Ammon's horn (tissue), 1 donor: ENCODE measurements around the gene TARM1.
"Not testable (repeated sequence)": the region's sequence is repeated elsewhere in the genome, so short reads cannot be mapped to it uniquely, and the experiment has no call there.

Experiments
- DNase-seq: peaks from one replicate; pipeline ENCODE4 v3.0.0-alpha.2; 2016; ENCODE audit warnings: low spot score

TARM1 gene

DNA sequence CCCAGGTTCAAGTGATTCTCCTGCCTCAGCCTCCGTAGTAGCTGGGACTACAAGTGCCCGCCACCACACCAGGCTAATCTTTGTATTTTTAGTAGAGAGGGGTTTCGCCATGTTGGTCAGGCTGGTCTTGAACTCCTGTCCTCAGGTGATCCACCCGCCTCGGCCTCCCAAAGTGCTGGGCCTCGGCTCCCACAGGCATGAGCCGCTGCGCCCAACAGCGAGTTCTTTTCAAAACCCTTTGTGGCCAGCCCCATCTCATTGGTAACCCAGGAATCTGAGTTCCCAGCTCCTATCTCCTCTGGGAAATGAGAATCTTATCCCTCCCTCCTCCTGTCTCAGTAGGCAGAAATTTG, 18.7 kb upstream of the TARM1 start:
- not testable (repeated sequence) for DNase-seq

DNA sequence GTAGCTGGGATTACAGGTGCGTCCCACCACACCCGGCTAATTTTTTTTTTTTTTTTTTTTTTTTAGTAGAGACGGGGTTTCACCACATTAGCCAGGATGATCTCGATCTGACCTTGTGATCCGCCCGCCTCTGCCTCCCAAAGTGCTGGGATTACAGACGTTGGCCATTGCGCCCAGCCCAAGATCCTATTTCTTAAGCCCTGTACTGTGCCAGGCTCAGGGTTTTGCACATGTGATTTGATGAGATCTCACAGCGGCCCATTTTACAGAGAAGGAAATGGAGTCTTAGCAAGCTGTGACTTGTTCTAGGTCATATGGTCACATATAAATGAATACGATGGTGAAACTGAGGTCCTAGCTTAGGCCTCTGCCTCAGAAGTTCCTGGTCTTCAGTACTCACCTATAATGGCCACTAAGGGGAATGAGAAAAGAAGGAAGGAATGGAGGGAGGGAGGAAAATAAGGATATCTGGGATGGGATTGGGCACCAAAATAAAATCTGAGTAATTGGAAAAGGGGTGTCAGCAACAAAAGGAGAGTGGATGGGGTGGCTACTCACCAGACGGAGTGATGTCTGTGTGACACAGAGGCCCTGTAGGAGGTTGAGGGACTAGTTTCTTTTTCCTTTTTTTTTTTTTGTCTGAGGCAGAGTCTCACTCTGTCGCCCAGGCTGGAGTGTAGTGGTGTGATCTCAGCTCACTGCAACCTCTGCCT, 18.2 kb upstream of the TARM1 start:
- no peak for DNase-seq

DNA sequence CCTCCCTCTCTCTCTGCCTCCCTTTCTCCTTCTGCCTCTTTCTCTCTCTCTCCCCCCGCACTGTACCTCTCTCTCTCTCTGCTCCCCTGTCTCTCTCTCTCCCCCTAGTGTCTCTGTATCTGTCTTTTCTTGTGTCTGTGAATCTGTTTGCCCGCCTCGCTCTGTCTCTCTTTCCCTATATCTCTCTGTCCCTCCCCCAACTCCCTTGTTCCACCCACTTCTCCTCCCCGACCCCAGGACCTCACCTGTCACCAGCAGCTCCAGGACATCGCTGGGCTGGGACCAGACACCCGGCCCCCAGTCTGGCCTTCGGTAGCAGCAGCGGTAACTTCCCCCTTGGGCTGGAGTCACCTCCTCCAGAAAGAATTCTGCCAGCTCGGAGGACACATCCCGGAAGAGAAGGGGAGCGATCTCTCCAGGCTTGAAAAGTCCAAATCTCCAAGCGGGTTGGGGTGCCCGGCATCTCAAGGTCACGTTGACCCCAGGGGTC, 15.5 kb upstream of the TARM1 start:
- DNase-seq = no peak

DNA sequence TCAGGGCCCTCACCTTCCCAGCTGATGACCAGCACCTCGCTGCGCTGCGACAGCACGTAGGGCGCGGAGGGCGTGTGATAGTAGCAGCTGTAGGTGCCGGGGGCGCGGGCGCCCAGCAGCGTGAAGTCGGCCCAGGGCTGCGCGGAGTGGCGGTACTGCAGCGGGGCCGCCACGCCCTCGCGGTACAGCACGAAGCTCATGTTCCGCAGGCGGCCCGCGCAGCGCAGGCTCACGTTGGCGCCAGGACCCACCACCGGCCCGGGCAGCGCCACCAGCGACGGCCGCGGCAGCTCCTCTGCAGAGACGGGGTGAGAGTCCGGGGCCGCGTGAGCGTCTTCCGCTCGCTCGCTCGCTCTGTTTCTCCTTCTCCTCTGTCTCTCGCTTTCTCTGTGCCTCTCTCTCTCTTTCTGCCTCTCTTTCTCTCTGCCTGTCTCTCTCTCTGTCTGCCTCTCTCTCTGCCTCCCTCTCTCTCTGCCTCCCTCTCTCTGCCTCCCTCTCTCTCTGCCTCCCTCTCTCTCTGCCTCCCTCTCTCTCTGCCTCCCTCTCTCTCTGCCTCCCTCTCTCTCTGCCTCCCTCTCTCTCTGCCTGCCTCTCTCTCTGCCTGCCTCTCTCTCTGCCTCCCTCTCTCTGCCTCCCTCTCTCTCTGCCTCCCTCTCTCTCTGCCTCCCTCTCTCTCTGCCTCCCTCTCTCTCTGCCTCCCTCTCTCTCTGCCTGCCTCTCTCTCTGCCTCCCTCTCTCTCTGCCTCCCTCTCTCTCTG, 14.9 kb upstream of the TARM1 start:
- DNase-seq = not testable (repeated sequence)

DNA sequence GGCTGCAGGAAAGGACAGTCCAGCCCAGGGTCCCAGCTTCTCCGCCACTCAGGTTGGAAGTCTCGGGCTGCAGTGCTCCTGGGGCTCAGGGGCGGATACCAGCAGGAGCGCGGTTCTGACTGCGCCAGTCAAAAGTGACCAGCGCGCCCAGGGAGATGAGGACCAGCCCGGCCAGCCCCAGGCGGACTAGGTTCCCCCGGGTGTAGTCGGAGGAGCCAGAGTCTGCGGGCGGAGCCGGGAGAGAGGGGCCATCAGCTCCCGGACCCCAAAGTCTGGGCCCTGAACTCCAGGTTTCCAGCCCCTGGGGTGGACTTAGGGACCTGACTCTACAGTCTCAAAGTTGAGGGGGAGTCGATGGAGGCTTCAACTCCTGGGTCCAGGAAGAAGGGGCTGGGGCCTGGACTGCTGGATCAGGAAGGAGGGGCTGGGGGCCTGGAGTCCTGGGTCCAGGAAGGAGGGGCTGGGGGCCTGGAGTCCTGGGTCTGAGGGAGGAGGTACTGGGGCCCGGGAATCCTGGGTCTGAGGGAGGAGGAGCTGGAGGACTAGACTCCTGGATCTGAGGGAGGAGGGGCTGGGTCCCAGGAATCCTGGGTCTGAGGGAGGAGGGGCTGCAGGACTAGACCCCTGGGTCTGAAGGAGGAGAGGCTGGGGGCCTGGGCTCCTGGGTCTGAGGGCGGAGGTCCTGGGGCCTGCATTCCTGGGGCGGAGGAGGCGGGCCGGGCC, 14.1 kb upstream of the TARM1 start:
- DNase-seq = no peak

DNA sequence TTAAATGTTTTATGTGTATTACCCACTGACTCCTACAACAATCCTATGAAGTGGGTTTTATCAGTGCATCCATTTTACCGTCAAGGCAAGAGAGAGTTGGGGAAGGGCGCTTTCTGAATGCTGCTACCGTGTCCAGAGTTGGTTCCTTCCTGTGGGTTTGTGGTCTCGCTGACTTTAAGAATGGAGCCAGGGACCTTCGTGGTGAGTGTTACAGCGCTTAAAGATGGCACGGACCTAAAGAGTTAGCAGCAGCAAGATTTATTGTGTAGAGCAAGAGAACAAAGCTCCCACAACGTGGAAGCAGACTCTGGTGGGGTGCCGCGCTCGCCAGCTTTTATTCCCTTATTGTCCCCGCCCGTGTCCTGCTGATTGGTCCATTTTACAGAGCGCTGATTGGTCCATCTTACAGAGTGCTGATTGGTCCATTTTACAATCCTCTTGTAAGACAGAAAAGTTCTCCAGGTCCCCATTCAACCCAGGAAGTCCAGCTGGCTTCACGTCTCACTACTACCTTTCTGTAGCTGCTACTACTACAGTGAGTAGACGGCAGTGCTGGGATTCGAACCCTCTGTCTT, 13.3 kb upstream of the TARM1 start:
- DNase-seq = no peak

DNA sequence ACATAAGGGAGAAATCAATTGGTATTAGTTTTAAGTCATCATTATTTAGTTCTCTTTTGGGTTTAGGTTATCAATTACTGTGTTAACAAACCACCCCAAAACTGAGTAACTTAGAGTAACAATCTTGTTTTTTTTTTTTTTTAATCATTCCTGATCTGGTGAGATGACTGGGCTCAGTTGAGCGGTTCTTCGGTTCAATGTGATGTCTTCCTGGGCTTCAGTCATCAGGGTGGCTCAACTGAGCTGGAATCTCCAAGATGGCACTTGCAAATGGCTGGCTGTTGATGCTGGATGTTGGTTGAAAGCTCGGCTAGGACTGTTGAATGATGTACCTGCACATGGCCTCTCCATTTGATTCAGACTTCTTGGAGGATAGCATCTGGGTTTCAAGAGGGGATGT, 3.2 kb upstream of the TARM1 start:
- no peak for DNase-seq

DNA sequence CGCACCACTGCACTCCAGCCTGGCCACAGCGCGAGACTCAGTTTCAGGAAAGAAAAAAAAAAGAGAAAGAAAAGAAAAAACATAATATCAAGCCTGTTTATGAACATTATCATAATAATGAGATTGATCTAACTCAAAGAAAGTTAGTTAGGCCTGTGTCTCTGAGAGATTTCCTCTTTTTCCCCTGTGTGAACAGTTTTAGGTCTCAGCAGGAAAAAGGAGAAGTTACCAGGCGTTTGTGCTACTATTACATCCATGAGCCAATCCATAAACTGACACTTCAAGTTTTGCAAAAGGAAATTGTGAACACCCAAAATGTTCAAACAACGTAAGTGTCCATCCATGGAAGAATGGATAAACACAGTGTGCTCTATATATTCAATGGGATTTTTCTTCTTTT, 3.8 kb downstream of the TARM1 start:
- no peak for DNase-seq

DNA sequence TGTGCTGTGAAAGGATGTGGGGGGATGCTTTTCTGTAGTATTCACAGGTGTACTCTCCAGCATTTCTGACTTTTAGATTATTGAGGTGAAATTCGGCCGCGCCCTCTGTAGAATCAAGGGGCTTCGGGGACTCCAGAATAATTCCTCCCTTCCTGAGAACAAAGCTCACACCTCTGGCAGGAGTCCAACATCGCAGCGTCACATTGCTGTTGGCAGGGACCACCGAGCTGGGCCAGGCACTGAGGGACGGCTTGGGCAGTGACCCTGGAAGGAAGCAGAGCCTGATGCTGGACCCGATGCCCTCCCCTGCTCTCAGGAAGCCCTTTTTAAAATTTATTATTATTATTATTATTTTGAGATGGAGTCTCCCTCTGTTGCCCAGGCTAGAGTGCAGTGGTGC, 6.3 kb downstream of the TARM1 start:
- no peak for DNase-seq

DNA sequence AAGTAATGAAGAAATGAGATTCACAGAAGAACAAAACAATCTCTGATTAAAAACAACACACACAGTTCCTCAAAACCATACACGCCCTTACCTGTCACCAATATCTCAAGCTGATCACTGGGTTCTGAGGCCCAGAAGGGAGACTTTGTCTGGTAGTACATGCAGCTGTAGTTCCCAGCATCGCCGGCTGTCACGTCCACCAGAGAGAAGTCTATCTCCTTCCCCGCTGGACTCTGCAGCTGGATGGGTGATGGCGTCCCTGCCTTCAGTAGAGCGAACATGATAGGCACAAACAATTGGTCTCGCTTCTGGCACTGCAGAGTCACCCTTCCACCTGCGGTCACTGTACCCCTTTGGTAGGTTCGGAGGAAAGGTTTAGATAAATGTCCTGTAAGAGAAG, 7.3 kb downstream of the TARM1 start:
- no peak for DNase-seq

DNA sequence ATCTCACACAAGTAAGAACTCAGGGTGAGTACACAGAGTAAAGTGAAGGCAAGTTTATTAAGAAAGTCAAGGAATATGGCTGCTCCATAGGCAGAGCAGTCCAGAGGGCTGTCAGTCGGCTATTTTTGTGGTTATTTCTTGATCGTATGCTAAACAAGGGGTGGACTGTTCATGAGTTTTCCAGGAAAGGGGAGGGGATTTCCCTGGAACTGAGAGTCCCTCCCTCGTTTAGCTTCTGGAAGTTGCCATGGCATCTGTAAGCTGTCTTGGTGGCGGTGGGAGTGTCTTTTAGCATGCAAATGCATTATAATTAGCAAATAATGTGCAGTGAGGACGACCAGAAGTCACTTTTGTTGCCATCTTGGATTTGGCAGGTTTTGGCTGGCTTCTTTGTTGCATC, 11.7 kb downstream of the TARM1 start:
- no peak for DNase-seq

DNA sequence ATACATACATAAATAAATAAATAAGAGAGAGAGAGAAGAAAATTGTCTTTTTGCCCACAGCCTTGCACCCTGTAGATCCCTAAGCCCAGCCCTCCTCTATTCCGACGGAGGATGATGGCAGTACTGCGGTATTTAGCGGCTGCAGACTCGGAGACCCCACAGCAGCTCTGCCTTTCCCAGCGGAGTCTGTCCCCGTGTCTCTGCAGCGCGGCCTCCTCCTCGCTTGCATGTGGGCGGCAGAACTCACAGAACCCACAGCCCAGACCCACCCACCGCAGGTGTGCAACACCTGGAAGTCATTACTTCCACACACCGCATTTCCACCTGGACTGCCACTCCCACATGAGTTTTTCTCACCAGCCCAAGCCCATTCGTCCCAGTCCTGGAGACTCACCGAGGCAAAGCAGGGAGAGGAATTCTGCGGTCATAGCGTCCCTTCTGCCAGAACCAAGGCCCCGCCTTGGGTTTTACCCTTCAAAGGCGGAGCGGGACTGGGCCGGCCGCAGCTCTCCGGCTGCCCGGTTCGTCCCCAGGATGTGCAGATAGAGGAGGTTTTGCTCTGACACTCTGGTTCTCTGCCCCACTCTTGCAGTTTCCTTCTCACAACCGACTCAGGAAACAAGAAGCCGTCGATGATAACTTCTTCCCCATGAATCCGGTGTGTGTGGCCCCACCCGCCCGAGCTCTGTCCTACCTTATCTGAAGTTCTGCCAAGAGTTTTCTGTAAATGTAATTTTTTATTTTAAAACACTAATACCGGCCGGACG, 17.6 kb downstream of the TARM1 start, which contains the start of gene VSTM1:
Gene VSTM1 (minus strand): TSS at position 548 of the 767 bp plus-strand sequence. CDS start 120 bp downstream, at position 428.
- DNase-seq = no peak

DNA sequence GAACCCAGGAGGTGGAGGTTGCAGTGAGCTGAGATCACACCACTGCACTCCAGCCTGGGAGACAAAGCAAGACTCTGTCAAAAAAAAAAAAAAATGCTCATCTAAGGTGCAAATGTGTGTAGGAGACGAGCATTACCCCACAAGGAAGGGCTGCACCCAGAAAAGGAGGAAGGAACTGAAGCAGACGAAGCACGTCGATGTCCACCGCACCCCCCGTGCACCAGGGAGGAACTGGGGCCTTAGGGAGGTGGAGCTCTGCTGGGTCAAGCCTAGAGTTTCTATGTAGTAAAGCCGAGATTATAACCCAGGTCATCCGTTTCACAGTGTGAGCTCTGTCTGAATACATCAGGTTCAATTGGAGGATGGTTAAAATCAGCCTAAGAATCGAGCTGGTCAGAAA, 18.5 kb downstream of the TARM1 start:
- no peak for DNase-seq

DNA sequence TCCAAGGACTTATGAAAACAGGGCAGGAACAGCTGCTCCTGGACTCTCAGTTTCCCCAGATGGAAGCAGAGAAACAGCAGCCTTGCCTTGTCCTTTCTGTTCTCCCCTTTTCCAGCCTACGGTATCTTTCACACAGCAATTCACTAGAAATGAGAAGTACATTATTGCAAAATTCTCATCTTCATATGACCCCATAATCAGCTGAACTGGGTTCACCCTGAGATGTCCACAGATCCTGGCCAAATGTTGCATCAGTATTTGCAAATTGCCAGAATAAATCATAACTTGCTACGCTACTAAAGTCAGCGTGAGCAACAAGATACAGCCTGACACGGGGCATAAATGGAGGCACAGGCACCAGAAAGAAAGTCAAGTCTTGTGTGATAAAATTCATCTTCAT, 33.5 kb downstream of the TARM1 start:
- DNase-seq = no peak

DNA sequence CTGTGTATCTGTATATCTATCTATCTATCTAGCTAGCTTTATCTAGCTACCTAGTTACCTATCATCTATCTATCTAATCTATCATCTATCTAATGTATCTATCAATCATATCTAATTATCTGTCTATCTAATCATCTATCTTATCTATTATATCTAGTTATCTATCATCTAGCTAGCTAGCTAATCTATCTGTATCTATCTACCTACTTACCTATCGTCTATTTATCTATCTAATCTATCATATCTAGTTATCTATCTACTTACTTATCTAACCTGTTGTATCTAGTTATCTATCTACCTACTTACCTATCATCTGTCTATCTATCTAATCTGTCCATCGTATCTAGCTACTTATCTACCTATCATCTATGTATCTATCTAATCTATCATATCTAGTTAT, 35.4 kb downstream of the TARM1 start:
- DNase-seq = no peak

DNA sequence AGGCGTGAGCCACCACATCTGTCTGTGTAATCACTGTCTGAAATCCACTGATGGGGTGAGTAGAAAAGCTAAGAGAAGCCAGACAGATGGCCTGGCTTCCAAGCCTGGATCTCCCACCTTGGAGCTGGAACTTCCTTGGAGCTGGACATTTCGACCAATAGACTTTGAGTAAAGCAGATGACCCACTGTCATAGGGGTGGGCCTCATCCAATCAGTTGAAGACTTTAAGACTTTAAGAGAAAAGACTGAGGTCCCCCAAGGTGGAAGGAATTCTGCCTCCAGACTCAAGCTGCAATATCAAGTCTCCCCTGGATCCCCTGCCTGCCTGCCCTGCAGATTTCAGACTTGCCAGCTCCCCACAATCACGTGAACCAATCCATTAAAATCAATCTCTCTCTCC, 38.2 kb downstream of the TARM1 start:
- DNase-seq = no peak

DNA sequence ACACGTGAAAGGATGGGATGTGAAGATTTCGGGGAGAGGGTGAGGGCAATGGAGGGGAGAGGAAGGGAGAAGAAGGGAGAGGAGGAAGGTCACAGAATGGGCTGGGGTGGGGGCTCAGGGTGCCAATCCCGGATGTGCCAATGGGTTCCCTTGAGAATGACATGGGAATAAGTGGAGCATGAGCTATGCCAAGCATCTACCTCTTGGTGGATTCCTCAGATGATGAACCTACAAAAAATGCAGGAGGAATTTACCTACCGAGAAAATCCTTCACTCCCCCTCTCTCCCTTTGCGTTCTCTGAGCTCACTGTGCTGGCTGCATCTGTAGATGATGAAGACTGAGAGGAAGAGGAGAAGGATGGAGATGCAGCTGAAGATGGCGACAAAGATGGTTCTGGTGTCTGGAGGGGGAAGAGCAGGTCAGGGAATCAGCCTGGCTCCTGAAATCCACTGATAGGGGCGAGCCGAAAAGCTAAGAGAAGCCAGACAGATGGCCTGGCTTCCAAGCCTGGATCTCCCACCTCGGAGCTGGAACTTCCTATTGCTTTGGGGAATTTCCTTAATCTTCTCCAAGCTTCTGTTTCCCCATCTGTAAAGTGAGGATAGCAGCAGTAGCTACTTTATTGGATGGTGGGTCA, 39.1 kb downstream of the TARM1 start:
- DNase-seq = no peak

DNA sequence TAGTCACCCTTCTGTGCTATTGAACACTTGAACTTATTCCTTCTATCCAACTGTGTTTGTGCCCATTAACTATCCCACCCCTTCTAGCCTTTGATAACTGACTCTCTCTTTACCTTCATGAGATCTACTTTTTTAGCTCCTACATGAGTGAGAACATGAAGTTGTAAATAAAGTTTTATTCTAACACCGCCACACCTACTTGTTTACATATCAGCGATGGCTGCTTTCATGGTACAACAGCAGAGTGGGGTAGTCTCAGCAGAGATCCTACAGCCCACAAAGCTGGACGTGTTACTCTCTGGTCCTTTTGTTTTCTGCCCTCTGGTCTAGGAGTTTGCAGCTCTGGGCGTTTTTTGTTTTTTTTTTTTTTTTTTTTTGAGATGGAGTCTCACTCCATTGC, 41.2 kb downstream of the TARM1 start:
- no peak for DNase-seq

DNA sequence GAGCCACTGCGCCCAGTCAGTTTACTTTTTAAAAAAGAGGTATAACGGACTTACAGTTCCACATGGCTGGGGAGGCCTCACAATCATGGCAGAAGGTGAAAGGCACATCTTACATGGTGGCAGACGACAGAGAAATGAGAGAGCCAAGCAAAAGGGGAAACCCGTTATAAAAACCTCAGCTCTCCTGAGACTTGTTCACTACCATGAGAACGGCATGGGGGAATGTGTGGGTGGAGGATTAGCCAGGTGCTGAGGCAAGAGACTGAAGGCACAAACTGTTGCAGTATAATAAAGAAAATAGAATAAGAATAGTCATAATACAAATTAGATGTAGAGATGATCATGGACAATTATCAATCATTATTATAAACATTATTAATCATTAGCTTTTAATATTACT, 44.6 kb downstream of the TARM1 start:
- not testable (repeated sequence) for DNase-seq

DNA sequence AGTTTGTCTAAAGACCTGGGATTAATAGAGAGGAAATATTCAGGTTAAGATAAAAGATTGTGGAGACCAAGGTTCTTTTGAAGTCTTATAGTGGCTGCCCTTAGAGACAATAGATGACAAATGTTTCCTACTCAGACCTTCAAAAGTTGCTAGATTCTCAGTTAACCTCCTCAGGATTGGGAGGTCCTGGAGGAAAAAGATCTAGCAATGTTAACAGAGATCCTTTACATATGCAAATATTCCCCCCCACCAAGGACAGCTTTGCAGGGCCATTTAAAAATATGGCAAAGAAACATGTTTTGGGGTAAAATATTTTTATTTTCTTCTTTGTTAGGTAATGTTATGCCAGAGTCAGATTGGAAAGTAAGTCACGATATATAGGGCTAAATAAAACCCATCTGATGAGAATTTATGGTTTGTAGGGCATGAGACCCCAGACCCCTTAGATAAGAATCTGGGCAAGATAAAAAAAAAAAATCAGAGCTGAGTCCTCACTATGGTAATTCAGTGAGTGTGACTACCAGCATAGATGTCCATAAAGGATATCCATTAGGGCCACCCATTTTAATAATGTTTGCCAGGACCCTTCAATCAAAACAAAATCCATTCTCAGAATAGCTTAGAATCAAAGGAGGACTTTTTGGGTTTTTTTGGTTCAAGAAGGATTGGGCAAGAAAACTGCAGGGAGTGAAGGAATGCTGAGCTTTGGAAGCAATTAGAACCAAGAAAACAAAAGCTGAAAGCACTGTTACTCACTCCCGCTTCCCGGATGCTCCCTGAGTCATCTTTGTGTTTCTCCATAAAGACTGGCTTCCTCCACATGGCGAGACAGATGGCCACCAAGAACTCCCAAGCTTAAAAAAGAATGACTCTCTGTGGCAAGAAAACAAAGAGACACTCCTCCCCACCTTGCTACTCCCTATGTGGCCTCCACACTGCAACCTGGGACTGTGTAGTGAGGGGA, 45.7 kb downstream of the TARM1 start:
- DNase-seq = peak; percentile 54
